ENCODE results near the gene PTPN13.

The PTPN13 gene

GRCh38 chr4:86741846-86742245 is 147.7 kb downstream of the PTPN13 start:
- in situ Hi-C loops (cut with MboI; ENCODE audit: low pct_unique_long_range_greater_than_20kb, low sequenced_read_pairs, unreplicated experiment), result no loop called here
- no peak for TF ChIP-seq CTCF (IDR thresholded peaks at IDR 0.05; ENCODE audit: extremely low read depth, insufficient read depth, missing control alignments)
- no peak for DNase-seq (ENCODE audit: low spot score)

GRCh38 chr4:86744570-86744969 is 150.5 kb downstream of the PTPN13 start:
- in situ Hi-C loops (cut with MboI; ENCODE audit: low pct_unique_long_range_greater_than_20kb, low sequenced_read_pairs, unreplicated experiment), result no loop called here
- TF ChIP-seq CTCF (IDR thresholded peaks at IDR 0.05; ENCODE audit: extremely low read depth, insufficient read depth, missing control alignments), result no peak
- DNase-seq (ENCODE audit: low spot score), result no peak

- DNase-seq (ENCODE audit: low spot score), result no peak
- in situ Hi-C loops (cut with MboI; ENCODE audit: low pct_unique_long_range_greater_than_20kb, low sequenced_read_pairs, unreplicated experiment), result no loop called here
- no peak for TF ChIP-seq CTCF (IDR thresholded peaks at IDR 0.05; ENCODE audit: extremely low read depth, insufficient read depth, missing control alignments)
These were observed 155.0 kb downstream of the PTPN13 start for GRCh38 chr4:86749121-86749520.

- in situ Hi-C loops (cut with MboI; ENCODE audit: low pct_unique_long_range_greater_than_20kb, low sequenced_read_pairs, unreplicated experiment), result no loop called here
- DNase-seq (ENCODE audit: low spot score), result no peak
- no peak for TF ChIP-seq CTCF (IDR thresholded peaks at IDR 0.05; ENCODE audit: extremely low read depth, insufficient read depth, missing control alignments)
These were observed 161.3 kb downstream of the PTPN13 start for GRCh38 chr4:86755388-86755787.

- TF ChIP-seq CTCF (IDR thresholded peaks at IDR 0.05; ENCODE audit: extremely low read depth, insufficient read depth, missing control alignments), result no peak
- DNase-seq (ENCODE audit: low spot score), result no peak
- in situ Hi-C loops (cut with MboI; ENCODE audit: low pct_unique_long_range_greater_than_20kb, low sequenced_read_pairs, unreplicated experiment), result no loop called here
These were observed 163.4 kb downstream of the PTPN13 start for GRCh38 chr4:86757468-86757867.

GRCh38 chr4:86759298-86759697 is 165.2 kb downstream of the PTPN13 start:
- no peak for TF ChIP-seq CTCF (IDR thresholded peaks at IDR 0.05; ENCODE audit: extremely low read depth, insufficient read depth, missing control alignments)
- in situ Hi-C loops (cut with MboI; ENCODE audit: low pct_unique_long_range_greater_than_20kb, low sequenced_read_pairs, unreplicated experiment), result no loop called here
- DNase-seq (ENCODE audit: low spot score), result no peak

- in situ Hi-C loops (cut with MboI; ENCODE audit: low pct_unique_long_range_greater_than_20kb, low sequenced_read_pairs, unreplicated experiment), result no loop called here
- DNase-seq (ENCODE audit: low spot score), result no peak
- no peak for TF ChIP-seq CTCF (IDR thresholded peaks at IDR 0.05; ENCODE audit: extremely low read depth, insufficient read depth, missing control alignments)
These were observed 168.5 kb downstream of the PTPN13 start for GRCh38 chr4:86762649-86763048.
